Vagina (tissue), 2 donors: ENCODE results near the gene HAO1. TPM values are rescaled to one million over a fixed set of nuclear protein-coding genes. Genes with fewer than 3 reads are reported as not detected.

Source experiments
- DNase-seq, 2 donors: peaks; one replicate each; pipeline ENCODE4 v3.0.0-alpha.2; 2017; ENCODE audit errors: extremely low spot score in 2 of 2
- H3K27ac ChIP-seq: fragments of 200-600 bp; sonication (generic); one replicate; pipeline ENCODE4 v1.5.1; 2019
- H3K27me3 ChIP-seq: fragments of 200-600 bp; sonication (generic); one replicate; pipeline ENCODE4 v1.5.1; 2019
- H3K36me3 ChIP-seq, 2 donors: fragments of 200-600 bp; sonication (generic); one replicate each; pipeline ENCODE4 v1.5.1; 2017 to 2019
- H3K4me1 ChIP-seq: fragments of 200-600 bp; sonication (generic); one replicate; pipeline ENCODE4 v1.5.1; 2019
- H3K4me3 ChIP-seq, 2 donors: fragments of 200-600 bp; sonication (generic); 1 replicate in 1 of 2; 2 replicates in 1 of 2; pipeline ENCODE4 v1.5.1; 2016 to 2019
- H3K9me3 ChIP-seq: fragments of 200-600 bp; sonication (generic); one replicate; pipeline ENCODE4 v1.5.1; 2019
- POLR2A ChIP-seq, 2 donors: fragments of 450-650 bp; IDR thresholded peaks; one replicate each; pipeline ENCODE4 v1.6.1; 2017; ENCODE audit warnings: antibody characterized with exemption in 2 of 2, mild to moderate bottlenecking in 2 of 2, moderate library complexity in 2 of 2
- POLR2AphosphoS5 ChIP-seq, 2 donors: sonication (generic); formaldehyde crosslinking; IDR thresholded peaks; one replicate each; pipeline ENCODE4 v1.9.0; 2017; ENCODE audit warnings: antibody characterized with exemption in 2 of 2, mild to moderate bottlenecking in 2 of 2, low read depth in 1 of 2; ENCODE audit not compliant: insufficient read depth in 1 of 2
- intact Hi-C: fragments of 100-400 bp; cut with DNase I; formaldehyde crosslinking; loops from one replicate; pipeline ENCODE4 v1.15.1; 2023
- total RNA-seq: library from RNA; depleted of rRNA; stranded (reverse); fragments of >200 nt; gene quantifications from one replicate; pipeline ENCODE4 v1.2.3, GENCODE V29; 2016
- TF ChIP-seq, protein P1 (sequence below), 3 experiments: fragments of 450-650 bp in 2 of 3; fragments of 200-600 bp in 1 of 3; sonication (generic) in 1 of 3; IDR thresholded peaks; one replicate each; pipeline ENCODE4 v1.5.1; 2017 to 2019; ENCODE audit warnings: antibody characterized with exemption in 3 of 3, mild to moderate bottlenecking in 2 of 3, moderate library complexity in 2 of 3

HAO1 gene
- total RNA-seq, 1 donor from 2014 or later = not detected

DNA sequence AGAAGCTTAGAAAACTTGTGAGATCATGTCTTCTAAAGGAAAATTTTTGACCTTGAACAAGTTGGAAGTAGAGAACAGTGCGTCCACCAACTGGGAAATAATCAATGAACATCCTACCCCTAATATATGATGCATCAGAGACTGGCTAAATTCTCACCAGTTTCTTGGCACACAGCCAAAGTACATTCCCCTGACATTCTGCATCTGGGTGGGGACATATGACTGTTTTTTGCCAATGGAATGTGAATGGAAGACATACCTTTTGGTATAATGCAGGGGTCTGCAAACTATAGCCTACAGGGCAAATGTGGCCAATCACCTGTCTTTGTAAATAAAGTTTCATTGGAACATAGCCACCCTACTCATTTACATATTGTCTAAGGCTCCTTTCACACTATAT lies 84.7 kb downstream of the HAO1 start:
- Histone ChIP-seq H3K4me1 (no peaks in the 10 kb centered on the region), H3K27ac (no peak overlapping the region), H3K4me3 (no peak overlapping the region), H3K27me3 (no peaks in the 10 kb centered on the region), H3K36me3 (no peaks in the 10 kb centered on the region), H3K9me3 (no peaks in the 10 kb centered on the region)
- intact Hi-C loops = no loop called here
- no peak for TF ChIP-seq POLR2AphosphoS5 (IDR thresholded peaks at IDR 0.05; ENCODE audit: insufficient read depth in 1 of 2, low read depth in 1 of 2)
- TF ChIP-seq POLR2A (IDR thresholded peaks at IDR 0.05) = no peak
- no peak for DNase-seq

DNA sequence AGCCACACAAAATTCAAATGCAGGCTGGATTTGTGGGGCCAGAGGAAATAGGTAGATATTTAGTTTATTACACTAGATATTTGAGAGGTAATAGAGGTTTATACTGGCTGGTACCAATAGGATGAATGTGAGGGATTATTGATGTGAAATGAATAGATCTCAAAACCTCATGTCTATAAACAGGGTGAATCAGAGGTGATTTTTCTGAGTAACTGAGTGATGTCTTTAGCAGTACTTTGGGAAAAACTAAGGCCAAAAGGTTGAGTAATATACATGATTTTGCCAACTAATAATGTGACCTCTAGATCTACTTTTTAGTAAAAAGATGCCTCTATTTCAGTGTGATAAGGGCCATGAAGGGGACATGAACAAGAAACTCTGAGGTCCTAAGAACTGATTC lies 86.8 kb downstream of the HAO1 start:
- no peak for DNase-seq
- H3K4me1 ChIP-seq = no peaks in the 10 kb centered on the region
- H3K27ac ChIP-seq = no peak overlapping the region
- H3K4me3 ChIP-seq = no peak overlapping the region
- no peaks in the 10 kb centered on the region for H3K27me3 ChIP-seq
- no peaks in the 10 kb centered on the region for H3K36me3 ChIP-seq
- intact Hi-C loops = no loop called here
- no peaks in the 10 kb centered on the region for H3K9me3 ChIP-seq
- TF ChIP-seq POLR2A (IDR thresholded peaks at IDR 0.05) (no peak), POLR2AphosphoS5 (IDR thresholded peaks at IDR 0.05; ENCODE audit: insufficient read depth in 1 of 2, low read depth in 1 of 2) (no peak)
- TF ChIP-seq, protein P1, sequence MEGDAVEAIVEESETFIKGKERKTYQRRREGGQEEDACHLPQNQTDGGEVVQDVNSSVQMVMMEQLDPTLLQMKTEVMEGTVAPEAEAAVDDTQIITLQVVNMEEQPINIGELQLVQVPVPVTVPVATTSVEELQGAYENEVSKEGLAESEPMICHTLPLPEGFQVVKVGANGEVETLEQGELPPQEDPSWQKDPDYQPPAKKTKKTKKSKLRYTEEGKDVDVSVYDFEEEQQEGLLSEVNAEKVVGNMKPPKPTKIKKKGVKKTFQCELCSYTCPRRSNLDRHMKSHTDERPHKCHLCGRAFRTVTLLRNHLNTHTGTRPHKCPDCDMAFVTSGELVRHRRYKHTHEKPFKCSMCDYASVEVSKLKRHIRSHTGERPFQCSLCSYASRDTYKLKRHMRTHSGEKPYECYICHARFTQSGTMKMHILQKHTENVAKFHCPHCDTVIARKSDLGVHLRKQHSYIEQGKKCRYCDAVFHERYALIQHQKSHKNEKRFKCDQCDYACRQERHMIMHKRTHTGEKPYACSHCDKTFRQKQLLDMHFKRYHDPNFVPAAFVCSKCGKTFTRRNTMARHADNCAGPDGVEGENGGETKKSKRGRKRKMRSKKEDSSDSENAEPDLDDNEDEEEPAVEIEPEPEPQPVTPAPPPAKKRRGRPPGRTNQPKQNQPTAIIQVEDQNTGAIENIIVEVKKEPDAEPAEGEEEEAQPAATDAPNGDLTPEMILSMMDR (IDR thresholded peaks at IDR 0.05) = no peak

DNA sequence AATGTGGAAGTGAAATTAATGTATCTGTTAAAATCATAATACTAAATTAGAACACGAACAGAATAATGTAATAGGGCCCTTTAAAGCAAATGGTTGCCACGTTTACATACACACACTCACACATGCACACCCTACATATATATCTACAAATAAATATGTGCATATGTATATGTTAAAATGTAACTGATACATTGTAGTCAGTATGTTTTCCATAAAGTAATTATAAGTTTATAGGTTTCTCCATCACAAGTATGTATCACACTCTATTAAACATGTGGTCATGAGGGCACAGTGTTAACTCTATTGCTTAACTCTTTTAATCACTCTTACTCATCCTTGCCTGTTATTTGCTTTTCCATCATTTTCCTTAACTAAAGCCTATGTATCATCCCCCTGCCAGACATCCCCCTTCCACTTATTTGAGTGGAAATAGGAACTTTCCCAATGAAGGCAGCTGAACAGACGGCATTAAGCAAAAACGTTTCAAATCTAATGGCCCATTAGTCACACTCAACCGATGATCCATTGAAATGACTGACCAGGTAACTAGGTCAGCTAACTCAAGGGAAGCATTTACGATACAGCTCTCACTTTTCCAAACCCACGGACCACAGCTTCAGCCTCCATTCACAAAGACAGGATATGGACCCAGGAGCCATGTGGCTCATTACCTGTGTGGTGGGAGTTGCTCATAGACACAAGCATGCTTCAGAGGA lies 89.3 kb downstream of the HAO1 start:
- H3K9me3 ChIP-seq = no peaks in the 10 kb centered on the region
- no peak overlapping the region for H3K27ac ChIP-seq
- TF ChIP-seq POLR2A (IDR thresholded peaks at IDR 0.05) (no peak), POLR2AphosphoS5 (IDR thresholded peaks at IDR 0.05; ENCODE audit: insufficient read depth in 1 of 2, low read depth in 1 of 2) (no peak)
- TF ChIP-seq, protein P1 (IDR thresholded peaks at IDR 0.05) = no peak
- no peaks in the 10 kb centered on the region for H3K36me3 ChIP-seq
- no peak for DNase-seq
- H3K4me3 ChIP-seq = no peak overlapping the region
- intact Hi-C loops = no loop called here
- no peaks in the 10 kb centered on the region for H3K4me1 ChIP-seq
- no peaks in the 10 kb centered on the region for H3K27me3 ChIP-seq

DNA sequence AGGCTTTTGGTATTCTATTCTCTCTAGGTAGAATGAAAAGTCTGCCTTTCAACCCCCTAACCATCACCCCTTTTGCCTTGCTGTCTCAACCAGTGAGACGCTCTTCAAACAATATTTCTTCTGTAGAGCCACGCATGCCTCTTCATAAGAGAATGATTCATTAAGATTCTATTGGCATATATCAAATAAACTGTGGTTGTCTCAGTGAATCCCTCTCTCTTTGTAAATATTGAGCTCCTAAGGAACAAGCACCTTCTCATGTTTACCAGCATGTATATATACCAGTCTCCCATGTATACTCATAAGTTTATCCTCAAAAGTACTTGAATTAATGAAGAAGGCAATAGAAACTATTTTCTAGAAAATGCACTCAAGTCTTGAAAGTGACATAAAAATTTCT lies 90.6 kb downstream of the HAO1 start:
- no peak for TF ChIP-seq POLR2AphosphoS5 (IDR thresholded peaks at IDR 0.05; ENCODE audit: insufficient read depth in 1 of 2, low read depth in 1 of 2)
- no peak for TF ChIP-seq POLR2A (IDR thresholded peaks at IDR 0.05)
- TF ChIP-seq, protein P1 (IDR thresholded peaks at IDR 0.05) = no peak
- H3K9me3 ChIP-seq = no peaks in the 10 kb centered on the region
- H3K27me3 ChIP-seq = no peaks in the 10 kb centered on the region
- intact Hi-C loops = no loop called here
- H3K4me1 ChIP-seq = no peaks in the 10 kb centered on the region
- DNase-seq = no peak
- no peaks in the 10 kb centered on the region for H3K36me3 ChIP-seq
- no peak overlapping the region for H3K4me3 ChIP-seq
- no peak overlapping the region for H3K27ac ChIP-seq

DNA sequence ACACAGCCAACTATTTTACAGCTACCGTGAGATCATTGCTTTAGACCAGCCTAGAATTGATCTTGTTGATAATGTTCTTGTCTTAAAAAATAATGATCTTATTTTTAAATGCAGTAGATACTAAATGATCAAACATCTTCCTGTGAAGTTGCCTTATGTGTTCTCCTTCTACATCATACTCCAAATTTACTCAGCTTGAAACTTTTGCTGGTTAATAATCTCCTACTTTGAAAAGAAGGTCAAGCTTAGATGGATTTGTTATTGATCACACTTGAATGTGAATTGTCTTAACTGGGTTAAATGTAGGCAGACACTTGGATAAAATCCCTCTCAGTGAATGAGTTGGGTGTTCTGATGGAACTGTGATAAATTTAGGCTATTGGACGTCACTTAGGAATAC lies 91.9 kb downstream of the HAO1 start:
- Histone ChIP-seq H3K36me3 (no peaks in the 10 kb centered on the region), H3K9me3 (no peaks in the 10 kb centered on the region), H3K4me1 (no peaks in the 10 kb centered on the region), H3K4me3 (no peak overlapping the region), H3K27ac (no peak overlapping the region), H3K27me3 (no peaks in the 10 kb centered on the region)
- TF ChIP-seq, protein P1 (IDR thresholded peaks at IDR 0.05) = no peak
- TF ChIP-seq POLR2AphosphoS5 (IDR thresholded peaks at IDR 0.05; ENCODE audit: insufficient read depth in 1 of 2, low read depth in 1 of 2) = no peak
- TF ChIP-seq POLR2A (IDR thresholded peaks at IDR 0.05) = no peak
- no peak for DNase-seq
- intact Hi-C loops = no loop called here
